Measurements from ENCODE around the gene BHLHE40.

The BHLHE40 gene

DNA sequence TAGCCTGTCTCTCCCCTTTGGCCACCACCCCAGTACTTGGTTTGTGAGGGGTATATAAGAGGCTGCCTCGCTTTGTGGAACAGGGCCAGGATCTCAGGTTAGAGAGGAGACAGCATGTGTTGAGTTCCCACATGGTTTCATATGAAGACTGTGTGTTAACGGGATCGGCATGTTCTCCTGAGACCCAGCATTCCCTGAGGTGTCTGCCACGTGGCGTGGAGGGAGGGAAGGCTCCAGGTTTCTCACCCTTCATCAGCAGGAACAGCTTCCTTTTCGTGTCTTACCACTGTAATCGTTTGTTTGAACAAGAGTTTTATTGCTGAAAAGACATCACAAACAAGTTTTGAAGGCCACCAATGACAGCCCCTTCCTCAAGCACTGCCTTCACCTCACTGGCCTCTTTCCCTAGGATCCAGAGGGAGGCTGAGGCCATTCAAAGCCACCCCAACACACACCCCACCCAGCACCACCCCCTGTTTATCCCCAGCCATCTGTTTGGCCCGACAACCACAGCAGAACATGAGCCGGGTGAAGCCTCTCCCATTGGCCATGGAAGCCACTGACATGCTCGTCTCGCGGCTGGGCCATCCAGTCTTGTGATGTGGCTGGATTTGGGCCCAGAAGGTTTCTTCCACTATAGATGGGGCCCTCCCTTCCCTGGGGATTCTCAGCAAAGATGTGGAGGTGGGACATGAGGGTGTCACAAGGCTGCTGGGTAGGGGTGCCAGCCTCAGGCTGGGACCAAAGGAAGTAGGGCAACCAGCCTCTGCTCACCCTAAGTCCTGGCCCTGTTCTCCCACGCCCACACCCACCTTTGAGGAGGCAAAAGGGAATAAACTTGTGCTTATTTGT lies 10.0 kb downstream of the BHLHE40 start:
- no peak for TF ChIP-seq TAF1 (IDR thresholded peaks at IDR 0.05; ENCODE audit: borderline replicate concordance, insufficient read depth, low read length)
- TF ChIP-seq POLR2AphosphoS5 (IDR thresholded peaks at IDR 0.05; ENCODE audit: low read depth, low read length), result no peak
- no peak for TF ChIP-seq FOXP2 (optimal IDR thresholded peaks at IDR 0.05; ENCODE audit: borderline replicate concordance, extremely low read depth, extremely low read length, insufficient read depth)

DNA sequence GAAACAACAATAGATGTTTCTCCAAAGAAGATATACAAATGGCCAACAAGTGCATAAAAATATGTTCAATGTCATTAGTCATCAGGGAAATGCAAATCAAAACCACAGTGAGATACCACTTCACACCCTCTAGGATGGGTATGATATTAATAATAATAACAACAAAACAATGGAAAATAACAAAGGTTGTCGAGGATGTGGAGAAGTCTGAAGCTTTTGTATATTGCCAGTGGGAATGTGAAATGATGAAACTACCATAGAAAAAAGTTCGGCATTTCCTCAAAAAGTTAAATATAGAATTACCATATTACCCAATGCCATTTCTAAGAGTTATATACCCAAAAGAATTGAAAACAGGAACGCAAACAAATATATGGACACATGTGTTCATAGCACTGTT lies 10.8 kb downstream of the BHLHE40 start:
- TF ChIP-seq POLR2AphosphoS5 (IDR thresholded peaks at IDR 0.05; ENCODE audit: low read depth, low read length), result no peak
- no peak for TF ChIP-seq SIN3A (IDR thresholded peaks at IDR 0.05; ENCODE audit: borderline replicate concordance, insufficient read depth, low read length)
- TF ChIP-seq, protein P1, sequence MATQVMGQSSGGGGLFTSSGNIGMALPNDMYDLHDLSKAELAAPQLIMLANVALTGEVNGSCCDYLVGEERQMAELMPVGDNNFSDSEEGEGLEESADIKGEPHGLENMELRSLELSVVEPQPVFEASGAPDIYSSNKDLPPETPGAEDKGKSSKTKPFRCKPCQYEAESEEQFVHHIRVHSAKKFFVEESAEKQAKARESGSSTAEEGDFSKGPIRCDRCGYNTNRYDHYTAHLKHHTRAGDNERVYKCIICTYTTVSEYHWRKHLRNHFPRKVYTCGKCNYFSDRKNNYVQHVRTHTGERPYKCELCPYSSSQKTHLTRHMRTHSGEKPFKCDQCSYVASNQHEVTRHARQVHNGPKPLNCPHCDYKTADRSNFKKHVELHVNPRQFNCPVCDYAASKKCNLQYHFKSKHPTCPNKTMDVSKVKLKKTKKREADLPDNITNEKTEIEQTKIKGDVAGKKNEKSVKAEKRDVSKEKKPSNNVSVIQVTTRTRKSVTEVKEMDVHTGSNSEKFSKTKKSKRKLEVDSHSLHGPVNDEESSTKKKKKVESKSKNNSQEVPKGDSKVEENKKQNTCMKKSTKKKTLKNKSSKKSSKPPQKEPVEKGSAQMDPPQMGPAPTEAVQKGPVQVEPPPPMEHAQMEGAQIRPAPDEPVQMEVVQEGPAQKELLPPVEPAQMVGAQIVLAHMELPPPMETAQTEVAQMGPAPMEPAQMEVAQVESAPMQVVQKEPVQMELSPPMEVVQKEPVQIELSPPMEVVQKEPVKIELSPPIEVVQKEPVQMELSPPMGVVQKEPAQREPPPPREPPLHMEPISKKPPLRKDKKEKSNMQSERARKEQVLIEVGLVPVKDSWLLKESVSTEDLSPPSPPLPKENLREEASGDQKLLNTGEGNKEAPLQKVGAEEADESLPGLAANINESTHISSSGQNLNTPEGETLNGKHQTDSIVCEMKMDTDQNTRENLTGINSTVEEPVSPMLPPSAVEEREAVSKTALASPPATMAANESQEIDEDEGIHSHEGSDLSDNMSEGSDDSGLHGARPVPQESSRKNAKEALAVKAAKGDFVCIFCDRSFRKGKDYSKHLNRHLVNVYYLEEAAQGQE (IDR thresholded peaks at IDR 0.05; ENCODE audit: insufficient read depth in 1 of 2, low read depth in 2 of 2, low read length in 2 of 2), result no peak
- TF ChIP-seq FOXP2 (optimal IDR thresholded peaks at IDR 0.05; ENCODE audit: borderline replicate concordance, extremely low read depth, extremely low read length, insufficient read depth), result no peak
- TF ChIP-seq TAF1 (IDR thresholded peaks at IDR 0.05; ENCODE audit: borderline replicate concordance, insufficient read depth, low read length), result no peak

DNA sequence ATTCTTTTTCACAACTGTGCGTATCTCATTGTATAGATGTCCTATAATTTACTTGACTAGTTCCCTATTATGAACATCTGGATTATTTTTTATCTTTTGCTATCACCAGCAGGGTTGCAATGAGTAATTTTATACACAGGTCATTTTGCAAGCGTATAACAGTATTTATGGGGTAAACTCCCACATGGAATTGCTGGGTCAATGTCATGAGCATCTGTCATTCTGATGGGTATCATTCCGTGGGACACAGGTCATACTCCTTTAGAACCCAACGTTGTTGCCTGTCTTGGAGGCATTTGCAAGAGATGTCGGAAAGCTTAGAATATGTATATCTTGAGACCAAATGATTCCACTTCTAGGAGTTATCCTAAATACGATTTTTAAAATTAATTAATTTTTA lies 12.9 kb downstream of the BHLHE40 start:
- TF ChIP-seq SIN3A (IDR thresholded peaks at IDR 0.05; ENCODE audit: borderline replicate concordance, insufficient read depth, low read length) (no peak), TAF1 (IDR thresholded peaks at IDR 0.05; ENCODE audit: borderline replicate concordance, insufficient read depth, low read length) (no peak), POLR2AphosphoS5 (IDR thresholded peaks at IDR 0.05; ENCODE audit: low read depth, low read length) (no peak), FOXP2 (optimal IDR thresholded peaks at IDR 0.05; ENCODE audit: borderline replicate concordance, extremely low read depth, extremely low read length, insufficient read depth) (no peak)
- TF ChIP-seq, protein P1 (IDR thresholded peaks at IDR 0.05; ENCODE audit: insufficient read depth in 1 of 2, low read depth in 2 of 2, low read length in 2 of 2), result no peak

DNA sequence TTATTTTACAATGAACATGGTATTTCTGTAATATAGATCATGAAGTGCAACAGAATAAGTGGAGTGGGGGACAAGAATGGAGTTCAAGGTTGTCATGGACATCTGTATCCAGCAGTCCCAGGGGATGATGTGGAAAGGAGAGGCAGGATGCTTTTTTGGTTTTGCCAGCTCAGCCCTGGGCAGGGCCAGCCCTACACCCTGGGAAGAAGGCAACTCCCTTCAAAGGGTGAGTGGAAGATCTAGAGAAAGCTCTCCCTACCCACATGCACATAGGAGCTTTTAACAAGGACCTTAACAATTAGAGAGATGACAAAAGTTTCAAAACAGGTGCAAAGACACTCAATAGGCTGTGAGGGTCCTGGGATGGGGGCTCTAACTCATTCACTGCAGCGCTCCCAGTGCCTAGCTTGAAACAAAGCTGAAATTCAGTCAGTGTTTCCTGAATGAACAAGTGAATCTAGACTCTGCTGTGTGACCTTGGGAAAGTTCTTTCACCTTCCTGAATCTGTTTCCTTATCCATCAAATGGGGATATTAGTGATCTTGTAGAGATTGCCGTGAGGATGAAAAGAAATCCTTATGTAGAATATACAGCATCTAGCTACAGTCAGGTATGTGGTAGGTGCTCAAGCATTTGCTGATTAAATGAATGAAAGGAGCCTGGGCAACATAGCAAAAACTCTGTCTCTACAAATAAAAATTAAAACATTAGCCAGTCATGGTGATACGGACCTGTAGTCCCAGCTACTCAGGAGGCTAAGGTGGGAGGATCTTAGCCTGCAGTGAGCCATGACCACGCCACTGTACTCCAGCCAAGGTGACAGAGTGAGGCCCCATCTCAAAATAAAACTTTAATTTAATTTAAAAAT lies 14.3 kb downstream of the BHLHE40 start:
- TF ChIP-seq FOXP2 (optimal IDR thresholded peaks at IDR 0.05; ENCODE audit: borderline replicate concordance, extremely low read depth, extremely low read length, insufficient read depth), result no peak
- TF ChIP-seq SIN3A (IDR thresholded peaks at IDR 0.05; ENCODE audit: borderline replicate concordance, insufficient read depth, low read length), result no peak
- no peak for TF ChIP-seq TAF1 (IDR thresholded peaks at IDR 0.05; ENCODE audit: borderline replicate concordance, insufficient read depth, low read length)
- TF ChIP-seq, protein P1 (IDR thresholded peaks at IDR 0.05; ENCODE audit: insufficient read depth in 1 of 2, low read depth in 2 of 2, low read length in 2 of 2), result no peak
- TF ChIP-seq POLR2AphosphoS5 (IDR thresholded peaks at IDR 0.05; ENCODE audit: low read depth, low read length), result no peak

DNA sequence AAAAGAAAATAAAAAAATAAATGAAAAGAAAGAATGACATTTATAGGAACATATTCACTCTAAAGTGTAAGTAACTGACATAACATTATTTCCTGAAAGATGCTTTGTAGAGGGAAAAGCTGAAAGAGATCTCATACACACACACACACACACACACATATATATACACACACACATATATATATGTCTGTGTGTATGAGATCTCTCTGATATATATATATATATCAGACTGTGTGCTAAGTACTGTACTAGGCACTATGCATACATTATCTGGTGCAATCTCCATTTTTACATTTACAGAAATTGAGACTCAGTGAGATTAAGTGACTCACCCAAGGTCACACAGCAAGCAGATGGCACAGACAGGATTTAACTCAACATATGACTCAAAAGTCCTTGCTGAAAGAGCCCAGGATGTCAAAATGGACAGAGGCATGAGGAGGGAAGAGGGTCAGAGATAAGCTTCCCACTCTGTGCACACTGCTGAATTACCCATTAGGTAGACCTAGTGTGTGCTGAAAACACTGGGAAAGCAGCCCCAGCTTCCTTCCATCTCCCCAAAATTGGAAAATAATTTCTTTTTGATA lies 15.0 kb downstream of the BHLHE40 start:
- TF ChIP-seq, protein P1 (IDR thresholded peaks at IDR 0.05; ENCODE audit: insufficient read depth in 1 of 2, low read depth in 2 of 2, low read length in 2 of 2), result no peak
- TF ChIP-seq POLR2AphosphoS5 (IDR thresholded peaks at IDR 0.05; ENCODE audit: low read depth, low read length) (no peak), TAF1 (IDR thresholded peaks at IDR 0.05; ENCODE audit: borderline replicate concordance, insufficient read depth, low read length) (no peak), SIN3A (IDR thresholded peaks at IDR 0.05; ENCODE audit: borderline replicate concordance, insufficient read depth, low read length) (no peak), FOXP2 (optimal IDR thresholded peaks at IDR 0.05; ENCODE audit: borderline replicate concordance, extremely low read depth, extremely low read length, insufficient read depth) (no peak)
